Type B pancreatic cell (in vitro differentiated cells): Measurements from ENCODE around the gene IFT20. TPM values are rescaled to one million over a fixed set of nuclear protein-coding genes. Genes with fewer than 3 reads are reported as not detected.
A peak's percentile ranks its signal among the peaks of the same experiment; 100 is the strongest.

Experiments
- DNase-seq: peaks from one replicate; pipeline ENCODE4 v3.0.0; 2021; ENCODE audit warnings: mixed read lengths; ENCODE audit not compliant: unreplicated experiment; ENCODE audit errors: extremely low spot score
- H3K27ac Mint-ChIP-seq: 2 replicates; pipeline ENCODE4 v1.8.0; 2021; ENCODE audit warnings: mild to moderate bottlenecking, mixed read lengths
- H3K27me3 Mint-ChIP-seq: 2 replicates; pipeline ENCODE4 v1.8.0; 2021; ENCODE audit warnings: mixed read lengths
- H3K36me3 Mint-ChIP-seq: 2 replicates; pipeline ENCODE4 v1.8.0; 2021; ENCODE audit warnings: mixed read lengths
- H3K4me1 Mint-ChIP-seq: one replicate; pipeline ENCODE4 v1.8.0; 2021; ENCODE audit warnings: mixed read lengths; ENCODE audit not compliant: unreplicated experiment
- H3K4me3 Mint-ChIP-seq: 2 replicates; pipeline ENCODE4 v1.8.0; 2021; ENCODE audit warnings: mild to moderate bottlenecking, mixed read lengths
- H3K9me3 Mint-ChIP-seq: 2 replicates; pipeline ENCODE4 v1.8.0; 2021; ENCODE audit warnings: mixed read lengths
- CTCF ChIP-seq: fragments of 200-600 bp; sonication (generic); conservative IDR thresholded peaks from 2 replicates; pipeline ENCODE4 v1.5.0; 2021; ENCODE audit warnings: antibody characterized with exemption, mild to moderate bottlenecking
- total RNA-seq: library from RNA; stranded (reverse); gene quantifications from 2 replicates; pipeline ENCODE4 v1.2.1, GENCODE V29; 2021; ENCODE audit warnings: low replicate concordance

IFT20 gene
- total RNA-seq, 1 donor from 2014 or later, result 43.6 TPM

- Mint-ChIP-seq H3K4me1 (peaks cover 28% of the 10 kb centered on the region), H3K9me3 (no peaks in the 10 kb centered on the region), H3K27me3 (no peaks in the 10 kb centered on the region), H3K36me3 (no peaks in the 10 kb centered on the region), H3K27ac (no peak overlapping the region), H3K4me3 (peak overlapping the region; percentile 97)
- TF ChIP-seq CTCF, result no peak
- DNase-seq, result no peak
These were observed 17.9 kb downstream of the IFT20 start for GRCh38 chr17:28317099-28317965.

GRCh38 chr17:28315846-28316705 is 19.2 kb downstream of the IFT20 start:
- H3K36me3 Mint-ChIP-seq, result no peaks in the 10 kb centered on the region
- no peak for DNase-seq
- H3K27ac Mint-ChIP-seq, result no peak overlapping the region
- peaks cover 24% of the 10 kb centered on the region for H3K4me1 Mint-ChIP-seq
- no peaks in the 10 kb centered on the region for H3K27me3 Mint-ChIP-seq
- no peaks in the 10 kb centered on the region for H3K9me3 Mint-ChIP-seq
- peak overlapping the region; percentile 22 for H3K4me3 Mint-ChIP-seq
- no peak for TF ChIP-seq CTCF

- no peak for TF ChIP-seq CTCF
- H3K9me3 Mint-ChIP-seq, result no peaks in the 10 kb centered on the region
- no peak overlapping the region for H3K27ac Mint-ChIP-seq
- no peaks in the 10 kb centered on the region for H3K36me3 Mint-ChIP-seq
- no peak overlapping the region for H3K4me3 Mint-ChIP-seq
- H3K4me1 Mint-ChIP-seq, result peaks cover 12% of the 10 kb centered on the region
- H3K27me3 Mint-ChIP-seq, result no peaks in the 10 kb centered on the region
- DNase-seq, result no peak
These were observed 21.4 kb downstream of the IFT20 start for GRCh38 chr17:28313841-28314240.

- no peaks in the 10 kb centered on the region for H3K9me3 Mint-ChIP-seq
- no peak for TF ChIP-seq CTCF
- DNase-seq, result no peak
- H3K4me3 Mint-ChIP-seq, result no peak overlapping the region
- H3K27me3 Mint-ChIP-seq, result peaks cover 2% of the 10 kb centered on the region
- H3K4me1 Mint-ChIP-seq, result no peaks in the 10 kb centered on the region
- H3K27ac Mint-ChIP-seq, result no peak overlapping the region
- no peaks in the 10 kb centered on the region for H3K36me3 Mint-ChIP-seq
These were observed 28.3 kb downstream of the IFT20 start for GRCh38 chr17:28306954-28307401.

GRCh38 chr17:28298449-28298848 is 36.8 kb downstream of the IFT20 start:
- Mint-ChIP-seq H3K4me3 (no peak overlapping the region), H3K9me3 (no peaks in the 10 kb centered on the region), H3K27ac (no peak overlapping the region), H3K27me3 (peaks cover 3% of the 10 kb centered on the region), H3K36me3 (no peaks in the 10 kb centered on the region), H3K4me1 (peaks cover 10% of the 10 kb centered on the region)
- DNase-seq, result no peak
- no peak for TF ChIP-seq CTCF
